Panc1 (cell line): ENCODE results near the gene AHSG.

Experiments used
- POLR2AphosphoS5 ChIP-seq: IDR thresholded peaks from 2 replicates; pipeline ENCODE4 v1.6.1; 2012; ENCODE audit warnings: mild to moderate bottlenecking, low read depth, low read length, moderate library complexity
- SIN3A ChIP-seq: IDR thresholded peaks from 2 replicates; pipeline ENCODE4 v1.6.1; 2012; ENCODE audit warnings: low read depth, mild to moderate bottlenecking, low read length, moderate library complexity, borderline replicate concordance; ENCODE audit not compliant: insufficient read depth
- TCF7L2 ChIP-seq: IDR thresholded peaks from 2 replicates; pipeline ENCODE4 v1.6.1; 2011; ENCODE audit warnings: mild to moderate bottlenecking, low read depth, low read length, inconsistent platforms
- TF ChIP-seq, protein P1 (sequence below), 2 experiments: IDR thresholded peaks; 2 replicates each; pipeline ENCODE4 v1.6.1; 2011 to 2012; ENCODE audit warnings: low read depth in 2 of 2, control low read depth in 1 of 2, low read length in 1 of 2, mild to moderate bottlenecking in 1 of 2, moderate library complexity in 1 of 2; ENCODE audit not compliant: insufficient read depth in 1 of 2
- TF ChIP-seq, protein P2 (sequence below): fragments of 450-650 bp; IDR thresholded peaks from 2 replicates; pipeline ENCODE4 v1.5.1; 2017; ENCODE audit warnings: mild to moderate bottlenecking

DNA sequence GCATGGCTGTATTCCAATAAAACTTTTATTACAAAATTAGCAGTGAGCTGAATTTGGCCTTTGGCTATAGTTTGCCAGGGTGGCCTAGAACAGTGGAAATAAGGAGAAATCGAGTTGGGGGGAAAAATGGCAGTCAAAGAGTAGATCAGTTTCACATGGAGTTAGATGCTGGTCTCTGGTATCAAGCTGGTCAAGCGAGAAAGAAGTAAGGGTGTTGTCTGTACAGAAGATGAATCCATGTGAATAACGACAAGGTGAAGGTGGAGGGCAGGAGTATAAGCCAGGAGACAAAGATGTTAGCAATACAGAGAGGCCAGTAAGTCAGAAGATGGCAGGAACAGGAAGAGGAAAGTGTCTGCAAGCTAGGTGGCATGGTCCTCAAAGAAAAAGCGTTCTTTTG, 11.7 kb downstream of the AHSG start:
- TF ChIP-seq, protein P1, sequence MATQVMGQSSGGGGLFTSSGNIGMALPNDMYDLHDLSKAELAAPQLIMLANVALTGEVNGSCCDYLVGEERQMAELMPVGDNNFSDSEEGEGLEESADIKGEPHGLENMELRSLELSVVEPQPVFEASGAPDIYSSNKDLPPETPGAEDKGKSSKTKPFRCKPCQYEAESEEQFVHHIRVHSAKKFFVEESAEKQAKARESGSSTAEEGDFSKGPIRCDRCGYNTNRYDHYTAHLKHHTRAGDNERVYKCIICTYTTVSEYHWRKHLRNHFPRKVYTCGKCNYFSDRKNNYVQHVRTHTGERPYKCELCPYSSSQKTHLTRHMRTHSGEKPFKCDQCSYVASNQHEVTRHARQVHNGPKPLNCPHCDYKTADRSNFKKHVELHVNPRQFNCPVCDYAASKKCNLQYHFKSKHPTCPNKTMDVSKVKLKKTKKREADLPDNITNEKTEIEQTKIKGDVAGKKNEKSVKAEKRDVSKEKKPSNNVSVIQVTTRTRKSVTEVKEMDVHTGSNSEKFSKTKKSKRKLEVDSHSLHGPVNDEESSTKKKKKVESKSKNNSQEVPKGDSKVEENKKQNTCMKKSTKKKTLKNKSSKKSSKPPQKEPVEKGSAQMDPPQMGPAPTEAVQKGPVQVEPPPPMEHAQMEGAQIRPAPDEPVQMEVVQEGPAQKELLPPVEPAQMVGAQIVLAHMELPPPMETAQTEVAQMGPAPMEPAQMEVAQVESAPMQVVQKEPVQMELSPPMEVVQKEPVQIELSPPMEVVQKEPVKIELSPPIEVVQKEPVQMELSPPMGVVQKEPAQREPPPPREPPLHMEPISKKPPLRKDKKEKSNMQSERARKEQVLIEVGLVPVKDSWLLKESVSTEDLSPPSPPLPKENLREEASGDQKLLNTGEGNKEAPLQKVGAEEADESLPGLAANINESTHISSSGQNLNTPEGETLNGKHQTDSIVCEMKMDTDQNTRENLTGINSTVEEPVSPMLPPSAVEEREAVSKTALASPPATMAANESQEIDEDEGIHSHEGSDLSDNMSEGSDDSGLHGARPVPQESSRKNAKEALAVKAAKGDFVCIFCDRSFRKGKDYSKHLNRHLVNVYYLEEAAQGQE (IDR thresholded peaks at IDR 0.05; ENCODE audit: insufficient read depth in 1 of 2, low read depth in 2 of 2, low read length in 1 of 2) = no peak
- TF ChIP-seq, protein P2, sequence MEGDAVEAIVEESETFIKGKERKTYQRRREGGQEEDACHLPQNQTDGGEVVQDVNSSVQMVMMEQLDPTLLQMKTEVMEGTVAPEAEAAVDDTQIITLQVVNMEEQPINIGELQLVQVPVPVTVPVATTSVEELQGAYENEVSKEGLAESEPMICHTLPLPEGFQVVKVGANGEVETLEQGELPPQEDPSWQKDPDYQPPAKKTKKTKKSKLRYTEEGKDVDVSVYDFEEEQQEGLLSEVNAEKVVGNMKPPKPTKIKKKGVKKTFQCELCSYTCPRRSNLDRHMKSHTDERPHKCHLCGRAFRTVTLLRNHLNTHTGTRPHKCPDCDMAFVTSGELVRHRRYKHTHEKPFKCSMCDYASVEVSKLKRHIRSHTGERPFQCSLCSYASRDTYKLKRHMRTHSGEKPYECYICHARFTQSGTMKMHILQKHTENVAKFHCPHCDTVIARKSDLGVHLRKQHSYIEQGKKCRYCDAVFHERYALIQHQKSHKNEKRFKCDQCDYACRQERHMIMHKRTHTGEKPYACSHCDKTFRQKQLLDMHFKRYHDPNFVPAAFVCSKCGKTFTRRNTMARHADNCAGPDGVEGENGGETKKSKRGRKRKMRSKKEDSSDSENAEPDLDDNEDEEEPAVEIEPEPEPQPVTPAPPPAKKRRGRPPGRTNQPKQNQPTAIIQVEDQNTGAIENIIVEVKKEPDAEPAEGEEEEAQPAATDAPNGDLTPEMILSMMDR = no peak
- TF ChIP-seq SIN3A (no peak), TCF7L2 (no peak), POLR2AphosphoS5 (no peak)
